ENCODE measurements around the gene IGFALS. TPM values are rescaled to one million over a fixed set of nuclear protein-coding genes. Genes with fewer than 3 reads are reported as not detected.

IGFALS gene
- total and polyA plus RNA-seq, 2 of the 4 experiments (the other 2 are of a cell fraction): not detected

DNA sequence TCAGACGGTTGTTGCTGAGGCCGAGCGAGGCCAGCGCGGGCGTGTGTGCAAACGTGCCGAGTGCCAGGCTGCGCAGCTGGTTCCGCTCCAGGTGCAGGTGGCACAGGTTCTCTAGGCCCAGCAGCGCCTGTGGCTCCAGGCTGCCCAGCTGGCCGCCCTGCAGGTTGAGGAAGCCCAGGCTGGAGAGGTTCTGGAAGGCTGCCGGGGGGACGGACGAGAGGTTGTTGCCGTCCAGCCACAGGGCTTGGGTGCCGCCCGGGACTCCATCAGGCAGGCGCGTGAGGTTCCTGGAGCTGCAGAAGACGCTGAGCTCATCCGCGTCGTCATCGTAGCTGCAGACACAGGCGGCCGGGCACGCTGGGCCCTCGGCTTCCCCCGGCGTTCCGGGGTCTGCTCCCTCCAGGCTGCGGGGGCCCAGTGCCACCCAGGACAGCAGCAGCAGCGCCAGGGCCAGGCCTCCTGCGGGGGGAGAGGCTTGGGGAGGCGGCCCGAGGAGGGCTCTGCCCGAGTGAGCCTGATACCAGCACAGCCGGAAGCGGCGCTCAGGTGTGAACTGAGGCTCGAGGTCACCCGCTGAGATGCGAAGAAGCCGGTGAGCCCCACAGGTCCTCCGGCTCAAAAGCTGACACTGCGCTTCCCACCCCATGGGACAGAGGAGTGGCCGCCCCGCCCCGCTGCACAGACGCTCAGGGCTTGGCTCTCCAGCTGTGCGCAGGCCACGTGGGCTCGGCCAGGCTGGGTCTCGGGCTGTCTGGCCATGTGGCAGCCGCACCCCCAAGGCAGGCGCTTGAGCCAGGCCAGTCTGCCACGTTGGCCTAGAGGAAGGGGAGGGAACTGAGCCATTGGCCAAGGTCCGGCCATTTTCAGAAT, 1.3 kb downstream of the IGFALS start:
- DNase-seq (no peak), ATAC-seq (ENCODE audit: low read depth) (no peak)
- no peak overlapping the region for H2AK9ac ChIP-seq (replicated peaks; ENCODE audit: low read depth, low read length, poor library complexity)
- no peak overlapping the region for H3K4ac ChIP-seq (ENCODE audit: low read depth, low read length)
- no peak overlapping the region for H4K91ac ChIP-seq (ENCODE audit: insufficient read depth, low read depth, low read length)
- H3K4me1 ChIP-seq (ENCODE audit: control insufficient read depth, insufficient read depth, low read length): no peaks in the 10 kb centered on the region
- H2BK15ac ChIP-seq (ENCODE audit: low read depth, low read length): no peak overlapping the region
- BruUV-seq (replicated peaks): no TSS peak
- no peak overlapping the region for H3K18ac ChIP-seq (ENCODE audit: low read depth, low read length)
- peaks cover 0 to 7% of the 10 kb centered on the region in 2 experiments; a peak in 1 of 4 replicates for H3K79me1 ChIP-seq (ENCODE audit: low read depth in 1 of 2, low read length in 2 of 2)
- no peak overlapping the region for H2AK5ac ChIP-seq (ENCODE audit: low read depth, low read length)
- no peak overlapping the region for H2AFZ ChIP-seq (replicated peaks; ENCODE audit: low read length, poor library complexity)
- 0 out of 2 replicates have a peak, but pooled peaks cover 2% of the 10 kb centered on the region for H3K9me1 ChIP-seq (ENCODE audit: insufficient read depth, low read length)
- in situ Hi-C loops (cut with MboI; ENCODE audit: low sequenced_read_pairs) (no loop called here), dilution Hi-C loops (cut with HindIII; ENCODE audit: low sequenced_read_pairs, unreplicated experiment) (no loop called here), intact Hi-C loops (cut with micrococcal nuclease) (no loop called here)
- 86% methylated on average over 27 of the region's 59 CpGs; no CpG with 5 or more reads in 1 of the 2 experiments for WGBS, 2 experiments (ENCODE audit: extremely low coverage in 2 of 2, insufficient read length in 1 of 2)
- no peak overlapping the region for H2BK120ac ChIP-seq (ENCODE audit: low read depth, low read length)
- H3K14ac ChIP-seq (replicated peaks; ENCODE audit: low read depth, low read length): no peak overlapping the region
- H4K20me1 ChIP-seq (ENCODE audit: insufficient read depth, low read length): peaks cover 6% of the 10 kb centered on the region
- no peak overlapping the region for H4K5ac ChIP-seq (ENCODE audit: low read depth, low read length)
- H3K9ac ChIP-seq (ENCODE audit: low read depth, low read length): no peak overlapping the region
- ChIA-PET POLR2A (ENCODE audit: unreplicated experiment) (no interaction called here), CTCF (no interaction called here)
- no peak overlapping the region for H4K8ac ChIP-seq (ENCODE audit: low read depth in 2 of 2, low read length in 2 of 2)
- no peak overlapping the region for H3K56ac ChIP-seq (ENCODE audit: extremely low read depth, insufficient read depth, low read length)
- H3K36me3 ChIP-seq (ENCODE audit: control insufficient read depth, insufficient read depth, low read length): peaks cover 27% of the 10 kb centered on the region
- no peak for TF ChIP-seq POLR2A (IDR thresholded peaks at IDR 0.05; ENCODE audit: low read depth, low read length)
- TF ChIP-seq FOS (IDR thresholded peaks at IDR 0.05; ENCODE audit: low read depth, low read length): no peak
- TF ChIP-seq NFE2L2 (IDR thresholded peaks at IDR 0.05; ENCODE audit: low read depth, low read length): no peak
- TF ChIP-seq, protein P1, sequence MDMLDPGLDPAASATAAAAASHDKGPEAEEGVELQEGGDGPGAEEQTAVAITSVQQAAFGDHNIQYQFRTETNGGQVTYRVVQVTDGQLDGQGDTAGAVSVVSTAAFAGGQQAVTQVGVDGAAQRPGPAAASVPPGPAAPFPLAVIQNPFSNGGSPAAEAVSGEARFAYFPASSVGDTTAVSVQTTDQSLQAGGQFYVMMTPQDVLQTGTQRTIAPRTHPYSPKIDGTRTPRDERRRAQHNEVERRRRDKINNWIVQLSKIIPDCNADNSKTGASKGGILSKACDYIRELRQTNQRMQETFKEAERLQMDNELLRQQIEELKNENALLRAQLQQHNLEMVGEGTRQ (IDR thresholded peaks at IDR 0.05; ENCODE audit: low read depth, low read length): no peak
- no peak overlapping the region for H3K4me3 ChIP-seq (ENCODE audit: insufficient read depth, low read depth, low read length)
- H3K4me2 ChIP-seq (ENCODE audit: low read depth, low read length): no peak overlapping the region
- no peak overlapping the region for H3K27ac ChIP-seq (ENCODE audit: insufficient read depth, low read length)
- H3K9me3 ChIP-seq (ENCODE audit: control insufficient read depth, insufficient read depth, low read length): peaks cover 2% of the 10 kb centered on the region; the same call in 1 of the 2 replicates
- no peaks in the 10 kb centered on the region for H3K27me3 ChIP-seq (ENCODE audit: control insufficient read depth, insufficient read depth, low read length)
- no peak overlapping the region for H2BK5ac ChIP-seq (ENCODE audit: low read depth, low read length, poor library complexity, severe bottlenecking)
- H3K23ac ChIP-seq (ENCODE audit: low read depth, low read length): no peak overlapping the region
- H2BK20ac ChIP-seq (ENCODE audit: low read depth, low read length): no peak overlapping the region
